A204.1 (cell line): ENCODE results near the gene HSBP1L1.
"Not testable (repeated sequence)": the region's sequence is repeated elsewhere in the genome, so short reads cannot be mapped to it uniquely, and the experiment has no call there.

Source experiments
- FAIRE-seq: peaks from 2 replicates; lab custom pipeline; 2012; peaks lifted over from hg19 to GRCh38; lab: Jason Lieb, UNC

Gene HSBP1L1

DNA sequence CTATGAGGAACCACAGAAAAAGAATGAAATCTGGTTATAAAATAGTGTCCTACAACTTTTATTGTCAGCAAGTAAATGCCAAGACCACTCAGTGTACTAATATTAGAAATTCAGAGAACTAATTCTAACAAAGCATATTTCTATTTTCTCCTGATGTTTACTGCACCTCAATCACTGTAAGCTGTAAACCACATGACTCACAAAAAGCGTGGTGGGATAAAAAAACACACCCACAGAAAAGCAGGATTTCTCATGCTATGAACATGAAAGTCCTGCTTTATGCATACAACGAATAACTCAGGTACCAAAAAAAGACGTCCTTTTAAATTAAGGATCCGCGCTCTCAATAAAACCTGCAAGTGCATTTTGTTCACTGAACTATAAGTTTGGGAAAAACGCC, 23.1 kb downstream of the HSBP1L1 start:
- FAIRE-seq = no peak

DNA sequence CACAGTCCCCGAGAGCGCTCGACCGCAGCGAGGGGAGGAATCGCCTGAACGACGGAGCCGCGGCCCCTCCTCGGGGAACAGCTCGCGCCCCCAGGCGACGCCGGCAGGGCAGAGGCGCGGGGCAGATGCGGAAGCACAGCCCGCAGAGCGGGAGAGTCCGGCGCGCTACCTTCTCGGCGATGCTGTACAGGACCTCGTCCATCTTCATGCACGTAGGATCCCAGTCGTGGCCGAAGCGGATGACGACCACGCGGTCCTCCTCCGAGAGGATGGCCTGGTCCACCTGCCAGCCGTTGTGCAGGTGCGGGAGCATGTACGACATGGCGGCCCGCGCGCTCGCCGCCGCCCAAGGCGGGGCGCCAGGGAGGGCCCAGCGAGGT, 23.6 kb downstream of the HSBP1L1 start:
- no peak for FAIRE-seq

DNA sequence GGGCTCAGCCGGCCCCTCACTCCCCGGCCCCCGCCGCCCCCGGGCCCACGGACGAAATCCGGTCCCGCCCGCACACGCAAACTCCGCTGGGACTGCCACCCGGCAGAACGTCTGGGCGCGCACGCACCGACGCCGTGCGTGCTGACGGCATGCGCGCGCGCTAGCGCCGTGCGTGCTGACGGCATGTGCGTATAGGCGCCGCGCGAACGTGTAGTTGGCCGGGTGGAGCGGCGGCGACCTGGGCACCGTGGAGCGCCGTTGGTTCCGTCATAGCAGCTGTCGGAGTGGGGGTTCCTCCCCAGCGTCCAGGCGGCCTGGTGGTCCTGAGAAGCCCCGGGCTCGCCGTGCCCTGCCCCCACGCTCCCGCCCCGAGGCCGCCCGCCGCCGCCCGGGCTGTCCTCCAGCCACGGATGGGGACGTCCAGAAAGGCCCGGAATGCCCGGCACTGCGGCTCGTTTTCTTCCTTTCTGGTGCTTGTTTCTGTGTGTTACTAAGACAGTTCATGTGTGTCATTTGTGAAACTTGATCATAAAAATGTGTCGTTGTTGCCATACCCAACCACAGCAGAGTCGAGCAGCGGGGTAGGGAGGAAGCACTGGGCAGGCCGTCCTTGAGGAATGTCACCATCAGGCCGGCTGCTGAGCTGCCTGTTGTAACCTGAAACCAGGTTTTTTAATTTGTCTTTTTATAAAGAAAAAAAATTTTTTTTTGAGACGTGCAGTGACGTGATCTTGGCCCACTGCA, 24.2 kb downstream of the HSBP1L1 start, which contains the start of gene TXNL4A:
Gene TXNL4A, minus strand, starts transcription at position 113 of the 744 bp plus-strand sequence. CDS start 171 bp downstream, outside the sequence.
- no peak for FAIRE-seq

DNA sequence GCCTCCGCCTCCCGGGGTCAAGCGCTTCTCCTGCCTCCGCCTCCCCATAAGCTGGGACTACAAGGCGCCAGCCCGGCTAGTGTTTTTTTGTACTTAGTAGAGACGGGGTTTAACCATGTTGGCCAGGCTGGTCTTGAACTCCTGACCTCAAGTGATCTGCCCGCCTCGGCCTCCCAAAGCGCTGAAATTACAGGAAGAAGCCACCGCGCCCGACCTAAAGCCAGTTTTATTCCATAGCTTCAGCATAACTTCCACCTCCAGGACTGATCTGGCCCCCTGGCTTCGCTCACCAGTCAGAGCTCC, 24.7 kb downstream of the HSBP1L1 start:
- no peak for FAIRE-seq

DNA sequence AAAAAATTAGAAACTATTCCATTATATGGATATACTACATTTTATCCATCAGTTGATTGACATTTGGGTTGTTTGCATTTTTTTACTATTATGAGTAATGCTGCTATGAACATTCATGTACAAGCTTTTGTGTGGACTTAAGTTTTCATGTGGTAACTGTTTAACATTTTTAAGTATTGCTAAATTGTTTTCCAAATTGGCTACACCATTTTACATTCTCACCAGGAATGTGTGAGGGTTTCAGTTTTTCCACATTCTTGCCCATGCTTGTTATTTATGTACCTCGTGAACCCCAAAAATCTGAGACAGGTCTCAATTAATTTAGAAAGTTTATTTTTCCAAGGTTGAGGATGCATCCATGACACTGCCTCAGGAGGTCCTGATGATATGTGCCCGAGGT, 27.1 kb downstream of the HSBP1L1 start:
- FAIRE-seq = no peak

DNA sequence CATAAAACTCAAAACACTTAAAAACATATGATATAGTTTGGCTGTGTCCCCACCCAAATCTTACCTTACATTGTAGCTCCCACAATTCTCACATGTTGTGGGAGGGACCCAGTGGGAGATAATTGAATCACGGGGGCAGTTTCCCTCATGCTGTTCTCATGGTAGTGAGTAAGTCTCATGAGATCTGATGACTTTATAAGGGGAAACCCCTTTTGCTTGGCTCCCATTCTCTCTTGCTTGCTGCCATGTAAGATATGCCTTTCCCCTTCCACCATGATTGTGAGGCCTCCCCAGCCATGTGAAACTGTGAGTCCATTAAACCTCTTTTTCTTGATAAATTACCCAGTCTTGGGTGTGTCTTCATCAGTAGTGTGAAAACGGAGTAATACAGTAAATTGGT, 35.3 kb downstream of the HSBP1L1 start:
- FAIRE-seq = not testable (repeated sequence)

DNA sequence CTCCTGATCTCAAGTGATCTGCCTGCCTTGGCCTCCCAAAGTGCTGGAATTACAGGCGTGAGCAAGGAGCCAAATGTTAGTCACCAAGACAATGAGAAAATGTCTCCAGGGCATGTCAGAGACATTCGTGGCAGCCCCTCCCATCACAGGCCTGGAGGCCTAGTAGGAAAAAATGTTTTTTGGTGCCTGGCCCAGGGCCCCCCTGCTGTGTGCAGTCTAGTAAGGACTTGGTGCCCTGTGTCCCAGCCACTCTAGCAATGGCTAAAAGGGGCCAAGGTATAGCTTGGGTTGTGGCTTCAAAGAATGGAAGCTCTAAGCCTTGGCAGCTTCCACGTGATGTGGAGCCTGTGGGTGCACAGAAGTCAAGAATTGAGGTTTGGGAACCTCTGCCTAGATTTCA, 36.4 kb downstream of the HSBP1L1 start:
- FAIRE-seq = no peak

DNA sequence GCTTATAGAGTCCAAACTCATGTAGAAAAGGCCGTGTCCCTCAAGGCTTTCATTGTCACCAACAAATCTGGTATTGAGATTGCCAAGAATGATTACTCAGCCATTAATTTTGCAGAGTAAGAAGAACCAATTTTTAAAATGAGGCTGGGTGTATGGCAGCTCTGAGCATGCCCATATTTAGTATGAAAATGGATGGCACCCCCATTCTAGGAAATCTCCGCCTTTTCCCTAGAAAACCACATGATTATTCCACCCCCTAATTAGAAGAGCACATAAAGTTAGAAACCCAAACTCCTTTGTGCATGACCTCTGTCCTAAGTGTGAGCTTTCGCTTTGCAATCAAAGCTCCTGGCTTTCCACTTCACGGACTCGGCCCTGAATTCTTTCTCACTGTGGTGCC, 38.0 kb downstream of the HSBP1L1 start:
- no peak for FAIRE-seq

DNA sequence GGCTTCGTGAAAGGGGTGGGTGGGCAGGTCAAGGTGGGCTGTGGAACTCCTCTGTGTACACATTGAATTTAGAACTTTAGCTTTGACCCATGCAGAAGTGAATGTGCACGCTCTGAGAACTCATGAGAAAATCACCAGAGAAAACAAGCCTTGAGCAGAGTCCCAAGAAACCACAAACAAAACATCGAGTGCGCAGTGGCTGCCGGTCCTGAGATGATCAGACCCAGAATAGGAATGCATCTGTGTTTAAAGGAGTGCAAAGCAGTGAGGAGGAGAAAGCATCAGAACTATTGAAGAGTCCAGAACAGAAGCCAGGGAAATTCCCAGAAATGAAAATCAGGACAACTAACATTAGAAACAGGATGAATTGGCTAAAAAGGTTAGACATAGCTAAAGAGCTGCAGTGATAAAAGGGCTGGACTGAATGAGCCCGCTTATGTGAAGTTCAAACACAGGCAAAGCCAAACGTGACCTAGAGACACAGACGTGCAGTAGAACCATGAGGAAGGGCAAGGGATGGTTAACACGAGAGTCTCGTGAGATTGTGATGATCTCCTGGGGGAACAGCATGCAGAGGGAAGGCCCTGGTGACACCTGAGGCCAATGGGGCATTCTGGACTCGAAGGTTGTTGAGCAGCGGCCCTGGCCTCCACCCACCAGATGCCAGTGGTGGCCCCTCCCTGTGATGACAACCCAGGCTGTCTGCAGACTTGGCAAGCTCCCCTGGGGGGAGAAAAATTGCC, 40.3 kb downstream of the HSBP1L1 start:
- no peak for FAIRE-seq

DNA sequence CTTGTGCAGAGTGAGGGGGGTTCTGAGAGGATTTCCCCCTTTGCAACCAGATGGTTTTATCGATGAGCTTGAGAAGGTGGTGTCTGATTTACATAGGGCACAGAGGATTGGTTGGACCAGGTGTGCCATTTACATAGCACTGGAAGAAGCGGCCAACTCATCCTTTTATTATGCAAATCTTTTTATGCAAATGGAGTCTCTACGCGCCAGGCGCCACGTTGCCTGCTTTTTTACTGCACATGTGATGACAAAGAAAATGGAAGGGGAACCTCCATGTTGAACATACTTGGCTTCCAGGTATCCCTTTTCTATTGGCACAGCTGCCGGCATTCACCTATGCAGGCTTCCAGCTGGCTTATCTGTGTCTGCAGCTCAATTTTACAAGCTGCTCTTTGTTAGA, 42.3 kb downstream of the HSBP1L1 start:
- no peak for FAIRE-seq

DNA sequence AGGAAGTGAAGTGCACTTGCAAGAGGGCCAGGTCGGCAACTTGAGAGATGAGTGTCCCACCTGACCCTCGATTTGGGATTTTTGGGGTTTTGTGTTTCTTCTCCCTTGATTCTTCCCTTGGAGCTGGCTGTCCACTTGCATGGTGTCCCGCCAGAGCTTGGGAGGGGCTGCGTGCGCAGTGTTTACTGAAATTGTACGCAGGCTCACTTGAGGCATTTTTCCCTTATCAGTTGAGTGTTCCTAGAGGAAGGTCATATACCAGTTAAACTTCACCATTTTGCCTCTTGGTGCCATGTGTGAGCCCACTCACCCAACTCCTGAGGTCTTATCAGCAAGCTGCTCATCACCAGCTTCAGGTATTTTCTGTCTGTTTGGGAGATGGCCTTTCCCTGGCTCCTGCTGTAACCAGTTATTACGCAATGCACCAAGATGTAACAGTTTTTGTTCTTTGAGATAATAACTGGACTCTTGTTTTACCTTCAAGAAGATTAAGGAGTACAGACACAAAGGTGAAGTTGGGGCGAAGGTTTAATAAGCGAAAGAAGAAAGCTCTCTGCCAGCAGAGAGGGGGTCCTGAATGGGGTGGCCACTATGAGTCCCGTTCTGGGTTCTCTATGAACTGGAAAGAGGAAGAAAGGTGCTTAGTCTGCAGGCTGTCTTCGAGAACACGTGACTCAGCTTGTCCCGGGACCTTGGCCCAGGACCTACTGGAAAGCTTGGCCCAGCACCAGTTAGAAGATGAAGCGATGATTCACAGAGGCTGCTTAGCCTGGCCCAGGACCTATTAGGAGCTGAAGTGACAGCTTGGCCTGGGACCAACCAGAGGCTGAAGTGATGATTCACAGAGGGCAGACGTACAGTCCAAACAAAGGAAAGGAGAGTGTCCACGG, 45.5 kb downstream of the HSBP1L1 start:
- no peak for FAIRE-seq

DNA sequence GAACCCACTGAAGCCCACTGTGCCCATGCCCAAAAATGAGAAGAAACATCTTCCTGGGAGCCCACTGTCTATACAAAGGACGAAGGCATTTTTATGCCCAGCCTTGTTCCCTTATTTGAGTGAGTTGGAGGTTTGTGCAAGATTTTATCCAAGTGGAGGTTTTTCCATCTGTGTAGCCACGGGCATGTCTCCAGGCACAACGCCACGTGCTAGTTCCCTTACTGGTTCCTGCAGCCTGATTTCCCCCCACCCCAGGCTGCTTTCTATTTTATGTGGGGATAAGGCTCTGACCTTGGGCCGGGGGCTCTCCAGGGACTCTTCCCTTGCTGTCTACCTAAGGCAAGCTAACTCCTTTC, 46.1 kb downstream of the HSBP1L1 start:
- FAIRE-seq = no peak

DNA sequence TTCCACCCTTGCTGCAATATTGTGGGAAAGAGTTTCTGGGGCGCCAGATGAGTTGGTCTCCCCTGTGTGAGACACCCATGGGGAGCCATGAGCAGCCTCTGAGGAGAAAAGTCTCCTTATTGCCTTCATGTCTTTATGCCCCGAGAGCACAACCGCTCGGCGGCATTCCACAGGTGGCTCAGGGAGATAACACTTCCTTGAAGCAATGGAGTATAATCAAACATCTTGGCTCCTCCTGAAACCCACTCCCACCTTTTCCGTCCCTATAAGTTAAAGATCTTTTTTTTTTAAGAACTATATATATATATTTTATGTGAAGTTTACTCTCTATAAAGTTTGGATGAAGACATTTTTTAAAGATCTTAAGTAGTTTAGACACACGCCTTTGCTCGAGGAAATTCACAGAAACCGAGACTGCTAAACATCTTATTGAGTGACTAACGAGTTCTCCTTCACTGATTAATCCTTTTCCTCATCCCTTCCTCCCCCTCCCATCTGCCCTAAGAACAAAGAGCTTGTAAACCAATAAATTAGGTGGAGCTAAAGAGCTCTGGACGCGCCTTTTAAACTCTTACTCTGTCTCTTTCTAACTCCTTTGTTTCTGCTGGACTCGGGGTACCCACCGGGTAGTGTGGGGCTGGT, 47.2 kb downstream of the HSBP1L1 start:
- not testable (repeated sequence) for FAIRE-seq

DNA sequence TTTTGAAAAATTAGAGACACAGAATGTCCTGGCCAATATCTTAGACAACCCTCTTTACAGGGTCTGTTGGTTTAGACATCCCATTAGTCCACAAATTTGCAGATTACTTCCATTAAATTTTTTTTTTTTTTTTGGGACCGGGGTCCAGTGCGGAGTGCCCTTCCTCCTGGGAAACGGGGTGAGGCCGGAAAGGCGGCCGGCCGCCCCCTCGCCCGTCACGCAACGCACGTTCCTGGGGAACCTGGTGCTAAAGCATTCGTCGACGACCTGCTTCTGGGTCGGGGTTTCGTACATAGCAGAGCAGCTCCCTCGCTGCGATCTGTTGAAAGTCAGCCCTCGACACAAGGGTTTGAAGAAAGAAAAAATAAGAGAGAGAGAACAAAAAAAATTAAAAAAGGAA, 48.3 kb downstream of the HSBP1L1 start:
- no peak for FAIRE-seq
